Measurements from ENCODE around the gene MMRN2.

DNA sequence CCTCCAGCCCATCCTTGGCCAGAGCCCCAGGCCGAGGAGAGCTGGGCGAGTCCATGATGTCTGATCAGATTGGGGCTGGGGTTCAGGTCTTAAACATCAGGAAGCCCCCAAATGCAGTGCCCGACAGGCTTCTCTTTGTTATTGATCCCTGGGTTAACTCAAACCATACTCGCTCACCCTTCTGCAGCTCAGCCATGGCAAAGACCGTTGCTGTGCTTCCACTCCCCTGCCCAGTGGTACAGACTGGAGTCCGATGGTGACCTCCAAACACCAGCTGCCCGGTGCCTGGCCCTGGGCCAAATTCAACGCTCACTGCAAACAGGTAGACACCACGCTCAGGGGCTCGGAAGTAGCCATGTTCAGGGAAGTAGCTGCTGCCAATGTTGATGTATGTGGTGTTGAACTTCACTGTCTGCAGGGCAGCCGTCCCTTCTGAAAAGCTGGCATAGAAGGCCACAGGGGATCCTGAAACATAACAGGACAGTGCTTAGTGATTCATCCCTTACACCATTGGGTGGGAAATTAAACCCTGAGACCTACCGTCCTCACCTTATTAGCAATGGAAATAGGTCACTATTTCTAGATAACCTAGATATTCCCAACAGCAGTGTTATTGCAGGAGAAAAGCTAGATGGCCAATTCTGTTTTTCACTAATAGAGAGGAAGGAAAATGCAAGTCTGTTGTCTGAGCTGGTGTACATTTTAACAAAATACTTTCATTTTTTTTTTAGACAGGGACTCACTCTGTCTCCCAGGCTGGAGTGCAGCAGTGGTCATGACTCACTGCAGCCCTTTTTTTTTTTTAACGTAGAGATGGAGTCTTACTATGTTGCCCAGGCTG lies 20.5 kb downstream of the MMRN2 start:
- TF ChIP-seq, protein P1, sequence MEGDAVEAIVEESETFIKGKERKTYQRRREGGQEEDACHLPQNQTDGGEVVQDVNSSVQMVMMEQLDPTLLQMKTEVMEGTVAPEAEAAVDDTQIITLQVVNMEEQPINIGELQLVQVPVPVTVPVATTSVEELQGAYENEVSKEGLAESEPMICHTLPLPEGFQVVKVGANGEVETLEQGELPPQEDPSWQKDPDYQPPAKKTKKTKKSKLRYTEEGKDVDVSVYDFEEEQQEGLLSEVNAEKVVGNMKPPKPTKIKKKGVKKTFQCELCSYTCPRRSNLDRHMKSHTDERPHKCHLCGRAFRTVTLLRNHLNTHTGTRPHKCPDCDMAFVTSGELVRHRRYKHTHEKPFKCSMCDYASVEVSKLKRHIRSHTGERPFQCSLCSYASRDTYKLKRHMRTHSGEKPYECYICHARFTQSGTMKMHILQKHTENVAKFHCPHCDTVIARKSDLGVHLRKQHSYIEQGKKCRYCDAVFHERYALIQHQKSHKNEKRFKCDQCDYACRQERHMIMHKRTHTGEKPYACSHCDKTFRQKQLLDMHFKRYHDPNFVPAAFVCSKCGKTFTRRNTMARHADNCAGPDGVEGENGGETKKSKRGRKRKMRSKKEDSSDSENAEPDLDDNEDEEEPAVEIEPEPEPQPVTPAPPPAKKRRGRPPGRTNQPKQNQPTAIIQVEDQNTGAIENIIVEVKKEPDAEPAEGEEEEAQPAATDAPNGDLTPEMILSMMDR (IDR thresholded peaks at IDR 0.05): no peak
- TF ChIP-seq POLR2A (IDR thresholded peaks at IDR 0.05): no peak
- TF ChIP-seq POLR2AphosphoS5 (IDR thresholded peaks at IDR 0.05): no peak

Data from upper lobe of left lung (tissue), 4 donors.